Calu3 (cell line): ENCODE measurements around the gene PCNX1. TPM values are rescaled to one million over a fixed set of nuclear protein-coding genes. Genes with fewer than 3 reads are reported as not detected.
A peak's percentile ranks its signal among the peaks of the same experiment; 100 is the strongest.

Source experiments
- BruUV-seq: library from RNA; stranded (reverse); fragments of 400-500 nt; replicated peaks from 2 replicates; lab custom pipeline; 2021; lab: Mats Ljungman, UMichigan
- CTCF ChIA-PET: fragments of 300-600 bp; sonication (Branson Sonifier 250); formaldehyde crosslinking; loops from one replicate; lab custom pipeline; 2022; ENCODE audit warnings: antibody characterized with exemption; lab: Charles Lee
- DNase-seq: peaks from one replicate; pipeline ENCODE4 v3.0.0; 2022
- H3K27ac Mint-ChIP-seq: one replicate; pipeline ENCODE4 v1.8.0; 2022; ENCODE audit warnings: mixed read lengths; ENCODE audit not compliant: unreplicated experiment
- H3K27me3 Mint-ChIP-seq: one replicate; pipeline ENCODE4 v1.8.0; 2022; ENCODE audit warnings: mixed read lengths; ENCODE audit not compliant: unreplicated experiment
- H3K36me3 Mint-ChIP-seq: one replicate; pipeline ENCODE4 v1.8.0; 2022; ENCODE audit warnings: mild to moderate bottlenecking, moderate library complexity, mixed read lengths; ENCODE audit not compliant: insufficient read depth, unreplicated experiment
- H3K4me1 Mint-ChIP-seq: one replicate; pipeline ENCODE4 v1.8.0; 2022; ENCODE audit warnings: mild to moderate bottlenecking, low read depth, mixed read lengths; ENCODE audit not compliant: unreplicated experiment
- H3K4me3 Mint-ChIP-seq: one replicate; pipeline ENCODE4 v1.8.0; 2022; ENCODE audit warnings: mild to moderate bottlenecking, low read depth, moderate library complexity, mixed read lengths; ENCODE audit not compliant: unreplicated experiment
- H3K9me3 Mint-ChIP-seq: one replicate; pipeline ENCODE4 v1.8.0; 2022; ENCODE audit warnings: low read depth, mixed read lengths; ENCODE audit not compliant: unreplicated experiment
- CTCF ChIP-seq: fragments of 200-600 bp; IDR thresholded peaks from one replicate; pipeline ENCODE4 v1.8.0; 2022; ENCODE audit warnings: antibody characterized with exemption; ENCODE audit not compliant: unreplicated experiment
- intact Hi-C: fragments of 100-400 bp; cut with micrococcal nuclease; formaldehyde crosslinking; loops from one replicate; pipeline ENCODE4 v1.10.0; 2022; ENCODE audit not compliant: unreplicated experiment
- total RNA-seq: library from RNA; stranded (reverse); gene quantifications from 2 replicates; pipeline ENCODE4 v1.2.3, GENCODE V29; 2022

Gene PCNX1
- total RNA-seq, 1 experiment from 2014 or later, result 34.1 TPM

DNA sequence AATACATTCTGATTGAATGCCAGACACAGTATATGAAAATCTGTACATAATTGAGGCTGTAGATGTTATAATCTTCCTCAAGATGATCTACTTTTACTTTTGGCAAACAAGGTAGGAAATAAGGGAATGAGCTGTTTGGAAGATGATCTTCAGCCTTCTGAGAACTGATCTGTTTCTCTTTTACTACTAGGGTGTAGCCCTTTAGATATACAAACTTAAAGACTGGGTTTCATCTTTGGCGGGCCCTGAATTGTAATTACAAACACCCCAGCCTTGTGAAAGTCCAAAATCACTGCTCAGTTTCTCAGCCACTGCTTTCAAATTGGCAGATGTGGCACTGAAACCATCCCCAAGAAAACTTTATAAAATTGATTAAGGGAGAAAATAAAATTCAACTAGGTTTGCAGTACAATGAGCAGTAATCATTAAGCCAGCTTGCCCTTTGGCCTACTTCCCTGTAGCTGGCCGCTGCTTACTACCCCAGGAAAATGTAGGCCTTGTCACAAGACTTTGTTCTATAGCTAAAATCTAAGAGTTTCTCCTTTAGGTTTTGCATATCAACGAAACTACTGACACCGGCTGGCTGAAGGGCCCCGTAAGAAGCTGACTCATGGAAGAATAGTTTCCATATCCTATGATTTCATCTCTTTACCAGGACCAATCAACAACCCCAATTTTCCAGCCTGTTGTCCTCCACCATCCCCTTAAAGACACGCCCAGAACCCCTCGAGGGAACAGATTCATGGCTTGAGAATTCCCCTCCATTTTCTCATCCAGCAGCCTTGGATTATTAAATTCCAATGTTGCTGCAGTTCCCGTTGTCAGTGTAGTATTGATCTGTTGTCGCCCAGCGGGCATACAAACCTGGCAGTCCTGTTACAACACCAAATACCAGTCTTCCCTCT is 210.8 kb downstream of the PCNX1 start:
- Mint-ChIP-seq H3K4me3 (peak overlapping the region; percentile 49), H3K9me3 (no peaks in the 10 kb centered on the region), H3K4me1 (peaks cover 36% of the 10 kb centered on the region), H3K27ac (peak overlapping the region; percentile 92), H3K27me3 (no peaks in the 10 kb centered on the region), H3K36me3 (peaks cover 8% of the 10 kb centered on the region)
- CTCF ChIA-PET, result interaction anchor here (0.9 kb wide), 1 partner anchor 207 kb away, joined by 3 read pairs; no protein-coding TSS in a partner anchor
- peak; percentile 68 for DNase-seq
- BruUV-seq, result TSS peak; percentile 93
- no peak for TF ChIP-seq CTCF
- intact Hi-C loops, result loop anchor here (10.0 kb wide), 1 partner anchor 737 kb away; no protein-coding TSS in a partner anchor

GRCh38 chr14:71119075-71119474 is 211.8 kb downstream of the PCNX1 start:
- H3K4me1 Mint-ChIP-seq, result peaks cover 36% of the 10 kb centered on the region
- DNase-seq, result no peak
- no TSS peak for BruUV-seq
- H3K36me3 Mint-ChIP-seq, result peaks cover 8% of the 10 kb centered on the region
- no peaks in the 10 kb centered on the region for H3K9me3 Mint-ChIP-seq
- no peaks in the 10 kb centered on the region for H3K27me3 Mint-ChIP-seq
- intact Hi-C loops, result loop anchor here (10.0 kb wide), 1 partner anchor 736 kb away; no protein-coding TSS in a partner anchor
- peak overlapping the region; percentile 49 for H3K4me3 Mint-ChIP-seq
- CTCF ChIA-PET, result interaction anchor here (0.6 kb wide), 1 partner anchor 300 kb away, joined by 4 read pairs; no protein-coding TSS in a partner anchor
- H3K27ac Mint-ChIP-seq, result peak overlapping the region; percentile 92
- no peak for TF ChIP-seq CTCF

GRCh38 chr14:71119832-71120231 is 212.6 kb downstream of the PCNX1 start:
- Mint-ChIP-seq H3K27ac (no peak overlapping the region), H3K36me3 (peaks cover 8% of the 10 kb centered on the region)
- CTCF ChIA-PET, result no interaction called here

DNA sequence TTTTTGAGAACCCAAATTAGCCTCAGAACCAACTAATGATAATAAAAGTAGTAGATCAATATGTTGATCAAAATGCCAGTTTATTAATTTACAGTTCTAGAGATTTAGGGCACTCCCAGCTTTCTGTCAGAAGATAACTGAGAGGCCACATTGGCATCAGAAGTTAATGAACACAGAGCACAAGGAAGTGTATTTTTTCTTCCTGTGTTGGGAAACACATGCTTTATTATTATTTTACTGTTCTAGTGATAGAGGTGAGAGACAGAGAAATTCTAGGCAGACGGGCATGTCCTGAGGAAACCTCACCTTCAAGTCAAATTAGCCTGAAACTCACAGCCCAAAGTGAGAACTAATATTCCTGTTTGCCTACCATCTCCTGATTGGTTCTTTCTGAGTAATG is 213.7 kb downstream of the PCNX1 start:
- no peaks in the 10 kb centered on the region for H3K9me3 Mint-ChIP-seq
- no peak for DNase-seq
- no peak overlapping the region for H3K4me3 Mint-ChIP-seq
- no peaks in the 10 kb centered on the region for H3K27me3 Mint-ChIP-seq
- H3K27ac Mint-ChIP-seq, result peak overlapping the region; percentile 23
- intact Hi-C loops, result no loop called here
- H3K4me1 Mint-ChIP-seq, result peaks cover 26% of the 10 kb centered on the region
- CTCF ChIA-PET, result no interaction called here
- no TSS peak for BruUV-seq
- H3K36me3 Mint-ChIP-seq, result peaks cover 8% of the 10 kb centered on the region
- no peak for TF ChIP-seq CTCF

More at GRCh38 chr14:71119832-71120231, 212.6 kb downstream of the PCNX1 start:
- no peak for TF ChIP-seq CTCF
- Mint-ChIP-seq H3K9me3 (no peaks in the 10 kb centered on the region), H3K4me1 (peaks cover 28% of the 10 kb centered on the region), H3K4me3 (no peak overlapping the region), H3K27me3 (no peaks in the 10 kb centered on the region)
- intact Hi-C loops, result loop anchor here (10.0 kb wide), 1 partner anchor 735 kb away; no protein-coding TSS in a partner anchor
- DNase-seq, result no peak
- no TSS peak for BruUV-seq
